Endothelial cell of umbilical vein (primary cell): Measurements from ENCODE around the gene MSL1. TPM values are rescaled to one million over a fixed set of nuclear protein-coding genes. Genes with fewer than 3 reads are reported as not detected.

Source experiments
- BruUV-seq: library from RNA; stranded (reverse); fragments of 400-500 nt; replicated peaks from 2 replicates; lab custom pipeline; 2021; lab: Mats Ljungman, UMichigan
- CTCF ChIA-PET: fragments of 300-600, 350-600 bp; sonication (Branson Sonifier 250); formaldehyde crosslinking; loops from one replicate; lab custom pipeline; 2021; ENCODE audit warnings: antibody characterized with exemption, inconsistent platforms; lab: Charles Lee
- POLR2A ChIA-PET: fragments of 300-600, 350-600 bp; sonication (Branson Sonifier 250); formaldehyde crosslinking; loops from one replicate; lab custom pipeline; 2021; ENCODE audit warnings: antibody characterized with exemption, inconsistent platforms; lab: Charles Lee
- DNase-seq: peaks from one replicate; pipeline ENCODE4 v3.0.0-alpha.2; 2011; ENCODE audit warnings: low read depth, low spot score
- FAIRE-seq: peaks from 2 replicates; lab custom pipeline; 2011; peaks lifted over from hg19 to GRCh38; lab: Jason Lieb, UNC
- H2AFZ ChIP-seq: 2 replicates; pipeline ENCODE4 v1.6.0; 2012; ENCODE audit warnings: low read depth, low read length, control low read depth, inconsistent platforms
- H3K27ac ChIP-seq: 2 replicates; pipeline ENCODE4 v1.5.1; 2011; ENCODE audit warnings: low read depth, mild to moderate bottlenecking, control low read depth, low read length, moderate library complexity; ENCODE audit not compliant: insufficient read depth
- H3K27me3 ChIP-seq, 2 experiments: 2 replicates each; pipeline versions ENCODE4 v1.6.0 to v1.6.1; 2011; ENCODE audit warnings: low read length in 2 of 2, mixed read lengths in 1 of 2; ENCODE audit not compliant: control insufficient read depth in 2 of 2, insufficient read depth in 2 of 2
- H3K36me3 ChIP-seq, 2 experiments: 2 replicates in 1 of 2; 3 replicates in 1 of 2; pipeline ENCODE4 v1.5.1; 2011; ENCODE audit warnings: low read length in 2 of 2, mild to moderate bottlenecking in 1 of 2, moderate library complexity in 1 of 2; ENCODE audit not compliant: control insufficient read depth in 2 of 2, insufficient read depth in 2 of 2; ENCODE audit errors: extremely low read depth in 1 of 2
- H3K4me1 ChIP-seq: 3 replicates; pipeline ENCODE4 v1.5.1; 2011; ENCODE audit warnings: mild to moderate bottlenecking, low read length; ENCODE audit not compliant: control insufficient read depth, insufficient read depth; ENCODE audit errors: extremely low read depth
- H3K4me2 ChIP-seq: 2 replicates; pipeline ENCODE4 v1.6.1; 2011; ENCODE audit warnings: low read length, control low read depth, mixed read lengths; ENCODE audit not compliant: insufficient read depth
- H3K4me3 ChIP-seq, 3 experiments: fragments of 200-600 bp in 1 of 3; sonication (generic), shearing (Covaris generic) in 1 of 3; replicated peaks in 1 of 3; 2 replicates each; pipeline ENCODE4 v1.5.1; 2011 to 2016; ENCODE audit warnings: control low read depth in 3 of 3, low read length in 3 of 3, mild to moderate bottlenecking in 2 of 3, inconsistent platforms in 1 of 3, low read depth in 1 of 3, moderate library complexity in 1 of 3; ENCODE audit not compliant: insufficient read depth in 1 of 3
- H3K79me2 ChIP-seq: 2 replicates; pipeline ENCODE4 v1.6.0; 2012; ENCODE audit warnings: low read length, inconsistent platforms; ENCODE audit not compliant: control insufficient read depth, insufficient read depth
- H3K9ac ChIP-seq: replicated peaks from 2 replicates; pipeline ENCODE3; 2011; ENCODE audit warnings: low read length, control low read depth; ENCODE audit not compliant: insufficient read depth; ENCODE audit errors: extremely low read depth
- H3K9me1 ChIP-seq: replicated peaks from 3 replicates; pipeline ENCODE4 v1.6.0; 2011; ENCODE audit warnings: mild to moderate bottlenecking, low read length; ENCODE audit not compliant: control insufficient read depth, insufficient read depth; ENCODE audit errors: extremely low read depth
- H3K9me3 ChIP-seq: replicated peaks from 2 replicates; pipeline ENCODE4 v1.5.1; 2012; ENCODE audit warnings: low read length, inconsistent platforms; ENCODE audit not compliant: control insufficient read depth, insufficient read depth
- H4K20me1 ChIP-seq: replicated peaks from 2 replicates; pipeline ENCODE3; 2011; ENCODE audit warnings: mild to moderate bottlenecking, low read length; ENCODE audit not compliant: control insufficient read depth, insufficient read depth; ENCODE audit errors: extremely low read depth
- CTCF ChIP-seq, 2 donors: IDR thresholded peaks; 1 replicate in 1 of 2; 2 replicates in 1 of 2; pipeline ENCODE4 v1.5.1; 2011; ENCODE audit warnings: low read length in 2 of 2, mild to moderate bottlenecking in 2 of 2, moderate library complexity in 2 of 2, control low read depth in 1 of 2, inconsistent platforms in 1 of 2, low read depth in 1 of 2; ENCODE audit not compliant: insufficient read depth in 1 of 2; ENCODE audit errors: extremely low read depth in 1 of 2
- EZH2 ChIP-seq: IDR thresholded peaks from 2 replicates; pipeline ENCODE4 v1.6.1; 2012; ENCODE audit warnings: borderline replicate concordance, low read depth, mild to moderate bottlenecking, moderate library complexity, low read length, inconsistent platforms; ENCODE audit not compliant: severe bottlenecking
- FOS ChIP-seq: IDR thresholded peaks from 2 replicates; pipeline ENCODE4 v1.6.1; 2011; ENCODE audit warnings: mild to moderate bottlenecking, low read length, moderate library complexity, borderline replicate concordance; ENCODE audit not compliant: insufficient read depth
- GATA2 ChIP-seq: IDR thresholded peaks from 2 replicates; pipeline ENCODE4 v1.7.0; 2011; ENCODE audit warnings: low read depth, mild to moderate bottlenecking, moderate library complexity, mixed read lengths, low read length; ENCODE audit not compliant: insufficient read length, insufficient read depth
- JUN ChIP-seq: IDR thresholded peaks from 2 replicates; pipeline ENCODE4 v1.6.1; 2011; ENCODE audit warnings: borderline replicate concordance, low read depth; ENCODE audit not compliant: insufficient read length, insufficient read depth
- MAX ChIP-seq: IDR thresholded peaks from 2 replicates; pipeline ENCODE4 v1.6.1; 2011; ENCODE audit not compliant: insufficient read depth, insufficient read length
- MYC ChIP-seq: IDR thresholded peaks from one replicate; pipeline ENCODE4 v1.6.1; 2011; ENCODE audit warnings: mild to moderate bottlenecking, low read depth, low read length
- POLR2A ChIP-seq: IDR thresholded peaks from 2 replicates; pipeline ENCODE4 v1.6.1; 2012; ENCODE audit warnings: low read depth, mild to moderate bottlenecking, control low read depth, low read length
- POLR2AphosphoS5 ChIP-seq: IDR thresholded peaks from 2 replicates; pipeline ENCODE4 v1.6.1; 2012; ENCODE audit warnings: low read depth, mild to moderate bottlenecking, control low read depth, low read length, moderate library complexity; ENCODE audit not compliant: insufficient read depth
- dilution Hi-C: fragments of 300-500 bp; cut with MboI; formaldehyde crosslinking; loops from one replicate; pipeline ENCODE4 v1.15.0; 2019; ENCODE audit warnings: low sequenced_read_pairs; ENCODE audit not compliant: extremely low pct_ligation_motif_present
- intact Hi-C: fragments of 100-400 bp; cut with micrococcal nuclease; formaldehyde crosslinking; loops from one replicate; pipeline ENCODE4 v1.10.0; 2022
- polyA plus RNA-seq, 4 experiments: library from polyadenylated mRNA; depleted of rRNA in 3 of 4; stranded (reverse) in 3 of 4; unstranded in 1 of 4; fragments of >200 nt; gene quantifications; 2 replicates each; pipeline versions ENCODE4 v1.2.1 to v1.2.3, GENCODE V29; 2011 to 2012; ENCODE audit warnings: missing spikeins in 1 of 4
- total RNA-seq: library from RNA; stranded (reverse); gene quantifications from 2 replicates; pipeline ENCODE4 v1.2.3, GENCODE V29; 2021

The MSL1 gene
- total and polyA plus RNA-seq, 2 donors (not counting 3 experiments of a cell fraction or from before 2014, with no cell fraction given) = 30.9 to 95.0 TPM

GRCh38 chr17:40084477-40084876 lies 37.3 kb upstream of the MSL1 start:
- CTCF ChIA-PET = interaction anchor here (1.1 to 3.6 kb wide), 5 partner anchors 9 to 56 kb away, joined by 3 to 62 read pairs (median 4); no protein-coding TSS in a partner anchor
- no TSS peak for BruUV-seq
- Histone ChIP-seq H3K4me1 (no peaks in the 10 kb centered on the region), H3K9ac (no peak overlapping the region), H3K79me2 (no peaks in the 10 kb centered on the region), H3K36me3 (peaks cover 0 to 35% of the 10 kb centered on the region in 2 experiments), H3K9me3 (no peaks in the 10 kb centered on the region), H3K27ac (no peak overlapping the region), H3K9me1 (no peaks in the 10 kb centered on the region), H3K27me3 (no peaks in the 10 kb centered on the region), H4K20me1 (no peaks in the 10 kb centered on the region), H3K4me3 (no peak overlapping the region), H2AFZ (no peak overlapping the region), H3K4me2 (no peak overlapping the region)
- DNase-seq (no peak), FAIRE-seq (no peak)
- POLR2A ChIA-PET = interaction anchor here (0.6 kb wide), 1 partner anchor 605 kb away, joined by 3 read pairs; no protein-coding TSS in a partner anchor
- intact Hi-C loops (no loop called here), dilution Hi-C loops (no loop called here)
- TF ChIP-seq EZH2 = no peak
- no peak for TF ChIP-seq POLR2AphosphoS5
- no peak for TF ChIP-seq MYC
- TF ChIP-seq POLR2A = no peak
- TF ChIP-seq JUN = no peak
- no peak for TF ChIP-seq CTCF (IDR thresholded peaks at IDR 0.05; ENCODE audit: extremely low read depth in 1 of 2, insufficient read depth in 1 of 2, low read depth in 1 of 2, low read length in 2 of 2)
- TF ChIP-seq MAX = no peak
- TF ChIP-seq GATA2 = no peak
- no peak for TF ChIP-seq FOS
